Measurements from ENCODE around the gene TENT5C.

GRCh38 chr1:117612517-117613248, 6.8 kb downstream of the TENT5C start:
- no peak for TF ChIP-seq CTCF (conservative IDR thresholded peaks at IDR 0.05; ENCODE audit: low read length)
- TF ChIP-seq EZH2phosphoT487 (IDR thresholded peaks at IDR 0.05; ENCODE audit: borderline replicate concordance): no peak
